Measurements from ENCODE around the gene SH3PXD2A. TPM values are rescaled to one million over a fixed set of nuclear protein-coding genes. Genes with fewer than 3 reads are reported as not detected.

The SH3PXD2A gene
- total and polyA plus RNA-seq, 10 of the 15 experiments (the other 5 are each of a cell fraction or from before 2014, with no cell fraction given): 0.63 to 14.0 (median 4.4) TPM

- TF ChIP-seq PKNOX1 (IDR thresholded peaks at IDR 0.05) (peak; percentile 39; the same call in 1 of the 2 replicates), TBL1XR1 (IDR thresholded peaks at IDR 0.05; ENCODE audit: low read depth, low read length) (0 out of 2 replicates have a peak, but pooled peaks have one; percentile 17), IRF3 (IDR thresholded peaks at IDR 0.05) (no peak), RELA (IDR thresholded peaks at IDR 0.05; ENCODE audit: borderline replicate concordance, partially characterized antibody) (peak; percentile 64), MEF2B (IDR thresholded peaks at IDR 0.05; ENCODE audit: partially characterized antibody, poor library complexity, severe bottlenecking) (peak; percentile 13), POLR2AphosphoS5 (IDR thresholded peaks at IDR 0.05; ENCODE audit: low read length) (peak; percentile 30; the same call in 1 of the 2 replicates)
These were observed 162.9 kb downstream of the SH3PXD2A start (continued) for GRCh38 chr10:103692436-103692951.

GRCh38 chr10:103691723-103692435 lies 163.5 kb downstream of the SH3PXD2A start:
- in situ Hi-C loops (cut with MboI): no loop called here
- DNase-seq (ENCODE audit: low read depth, low spot score): no peak
- Histone ChIP-seq H2AFZ (ENCODE audit: control insufficient read depth, low read depth, low read length) (peak overlapping the region; percentile 40; the same call in 1 of the 2 replicates), H3K4me1 (ENCODE audit: control insufficient read depth, insufficient read depth, low read length) (peaks cover 45% of the 10 kb centered on the region), H3K9me3 (replicated peaks; ENCODE audit: control insufficient read depth, insufficient read depth, low read length) (no peaks in the 10 kb centered on the region), H3K4me2 (ENCODE audit: control insufficient read depth, insufficient read depth) (peak overlapping the region; percentile 88), H3K4me3 (peak overlapping the region; percentile 99), H3K27me3 (replicated peaks in 1 of 2; ENCODE audit: control insufficient read depth in 2 of 2, insufficient read depth in 2 of 2, low read length in 1 of 2) (no peaks in the 10 kb centered on the region), H3K27ac (ENCODE audit: control insufficient read depth, insufficient read depth) (peak overlapping the region; percentile 80), H3K9ac (ENCODE audit: control insufficient read depth, insufficient read depth, low read length) (peak overlapping the region; percentile 69), H4K20me1 (ENCODE audit: control insufficient read depth, insufficient read depth) (no peaks in the 10 kb centered on the region), H3K36me3 (ENCODE audit: control insufficient read depth in 2 of 2, insufficient read depth in 2 of 2, low read length in 1 of 2) (no peaks in the 10 kb centered on the region), H3K79me2 (ENCODE audit: control insufficient read depth, insufficient read depth, low read length) (peaks cover 50% of the 10 kb centered on the region)
- intact Hi-C loops (cut with micrococcal nuclease; ENCODE audit: unreplicated experiment): loop anchor here (10.0 kb wide), 2 partner anchors 433 to 643 kb away; partner anchors contain the start of genes ITPRIP and SFR1
- SMC1A ChIA-PET (ENCODE audit: uncharacterized antibody, unreplicated experiment): interaction anchor here (0.7 to 3.2 kb wide), 4 partner anchors 12 to 215 kb away, joined by 3 to 14 read pairs (median 3); no protein-coding TSS in a partner anchor
- POLR2A ChIA-PET: interaction anchor here (0.5 to 1.2 kb wide), 3 partner anchors 14 to 1876 kb away, joined by 3 to 7 read pairs (median 3); partner anchors contain the start of gene SFR1
- CTCF ChIA-PET: interaction anchor here (3.1 kb wide), 1 partner anchor 21 kb away, joined by 12 read pairs; no protein-coding TSS in a partner anchor
- RAD21 ChIA-PET (ENCODE audit: unreplicated experiment): interaction anchor here (0.6 to 3.6 kb wide), 3 partner anchors 13 to 221 kb away, joined by 3 to 22 read pairs (median 3); no protein-coding TSS in a partner anchor
- peak; percentile 61 for ATAC-seq
- 4% methylated on average over 17 of the region's 17 CpGs for WGBS (ENCODE audit: insufficient coverage, insufficient replicate concordance, low lambda C conversion rate, missing lambda C conversion rate)
- no TSS peak for BruUV-seq (replicated peaks)
- FAIRE-seq: peak; percentile 77
- TF ChIP-seq TAF1 (IDR thresholded peaks at IDR 0.05; ENCODE audit: borderline replicate concordance, low read depth, low read length) (no peak), SMARCA5 (IDR thresholded peaks at IDR 0.05) (peak; percentile 14; the same call in 1 of the 2 replicates), ATF2 (IDR thresholded peaks at IDR 0.05; ENCODE audit: low read length) (no peak), RBBP5 (conservative IDR thresholded peaks at IDR 0.05) (no peak), BHLHE40 (IDR thresholded peaks at IDR 0.05; ENCODE audit: borderline replicate concordance in 1 of 2, low read depth in 2 of 2, low read length in 1 of 2) (peak; percentile 77 to 90), SUPT20H (IDR thresholded peaks at IDR 0.05; ENCODE audit: borderline replicate concordance, control insufficient read depth, low read depth, low read length) (no peak), ATF3 (IDR thresholded peaks at IDR 0.05; ENCODE audit: borderline replicate concordance, extremely low read depth, low read depth, low read length) (no peak), RELA (IDR thresholded peaks at IDR 0.05; ENCODE audit: borderline replicate concordance, partially characterized antibody) (no peak), MTA2 (IDR thresholded peaks at IDR 0.05; ENCODE audit: low read depth) (no peak), MAX (IDR thresholded peaks at IDR 0.05; ENCODE audit: low read depth, low read length) (peak; percentile 87)

All from GM12878 (cell line).